K562 (cell line): Measurements from ENCODE around the gene AMER3.

Source experiments
- CREBBP ChIP-seq: IDR thresholded peaks from one replicate; pipeline ENCODE4 v1.6.1; 2012; ENCODE audit warnings: low read depth, mild to moderate bottlenecking, control low read depth, inconsistent platforms, low read length
- EZH2 ChIP-seq: IDR thresholded peaks from 2 replicates; pipeline ENCODE4 v1.6.1; 2012; ENCODE audit warnings: low read depth, mild to moderate bottlenecking, inconsistent platforms, low read length, borderline replicate concordance
- FOSL1 ChIP-seq: fragments of 200-800 bp; sonication (Bioruptor generic); conservative IDR thresholded peaks from 2 replicates; pipeline ENCODE4 v1.6.1; 2016; ENCODE audit warnings: missing genetic modification characterization, missing compliant biosample characterization
- KLF10 ChIP-seq: fragments of 250-450 bp; sonication (Bioruptor Pico); IDR thresholded peaks from 2 replicates; pipeline ENCODE4 v1.6.1; 2021; ENCODE audit warnings: matching md5 sums
- KLF6 ChIP-seq: fragments of 250-450 bp; sonication (Bioruptor Pico); IDR thresholded peaks from 2 replicates; pipeline ENCODE4 v1.4.0; 2020; ENCODE audit warnings: mild to moderate bottlenecking, moderate library complexity, borderline replicate concordance
- NCOA4 ChIP-seq: fragments of 450-650 bp; IDR thresholded peaks from 2 replicates; pipeline ENCODE4 v1.6.1; 2018; ENCODE audit warnings: mild to moderate bottlenecking; ENCODE audit not compliant: partially characterized antibody
- NR3C1 ChIP-seq: sonication (generic); formaldehyde crosslinking; IDR thresholded peaks from 2 replicates; pipeline ENCODE4 v1.8.1; 2022; ENCODE audit warnings: missing genetic modification reagents
- POLR2A ChIP-seq: fragments of 450-650 bp; conservative IDR thresholded peaks from 2 replicates; pipeline ENCODE4 v1.6.1; 2016

GRCh38 chr2:130806370-130806769 lies 51.0 kb downstream of the AMER3 start:
- TF ChIP-seq NCOA4, result no peak
- TF ChIP-seq POLR2A, result no peak
- TF ChIP-seq KLF10 (CRISPR knock-in tag), result no peak
- no peak for TF ChIP-seq EZH2
- TF ChIP-seq CREBBP, result no peak
- TF ChIP-seq KLF6, result no peak
- TF ChIP-seq NR3C1 (CRISPR knock-in tag), result no peak
- TF ChIP-seq FOSL1 (tag), result no peak
